HT1080 (cell line): Measurements from ENCODE around the gene BRSK1. TPM values are rescaled to one million over a fixed set of nuclear protein-coding genes. Genes with fewer than 3 reads are reported as not detected.
A peak's percentile ranks its signal among the peaks of the same experiment; 100 is the strongest.

Experiments
- DNase-seq: peaks from one replicate; pipeline ENCODE4 v3.0.0-alpha.2; 2015; ENCODE audit warnings: low read depth
- small RNA-seq: library from RNA; depleted of rRNA; stranded (forward); fragments of <200 nt; gene quantifications from one replicate; pipeline ENCODE3, GENCODE V24; 2014
- total RNA-seq: library from RNA; depleted of rRNA; stranded (reverse); fragments of >200 nt; shearing (Covaris generic); gene quantifications from 2 replicates; pipeline ENCODE4 v1.2.3, GENCODE V29; 2014; rRNA removed

BRSK1 gene
- total RNA-seq, 1 experiment from 2014 or later: 7.6 TPM

- DNase-seq: no peak
Observed at GRCh38 chr19:55352549-55353145, 68.8 kb downstream of the BRSK1 start.

GRCh38 chr19:55353356-55353802, 69.6 kb downstream of the BRSK1 start:
- no peak for DNase-seq

GRCh38 chr19:55353803-55354697, 70.3 kb downstream of the BRSK1 start:
- DNase-seq: peak; percentile 33

- no peak for DNase-seq
Observed at GRCh38 chr19:55354698-55355212, 71.0 kb downstream of the BRSK1 start, which contains the start of gene COX6B2. TSS of gene COX6B2 (minus strand) at chr19:55354719. CDS start at chr19:55354521, 198 bp downstream.

GRCh38 chr19:55355213-55355821, 71.5 kb downstream of the BRSK1 start:
- no peak for DNase-seq

GRCh38 chr19:55358493-55358892, 74.7 kb downstream of the BRSK1 start:
- no peak for DNase-seq

GRCh38 chr19:55358943-55359908, 75.4 kb downstream of the BRSK1 start:
- no peak for DNase-seq

GRCh38 chr19:55360902-55361301, 77.1 kb downstream of the BRSK1 start:
- no peak for DNase-seq

Small RNA genes within 50 kb of the gene (small RNA-seq; reads per million reads assigned to genes)
- gene MIR6802: not detected
- gene MIR6803: not detected

Other genes with a start within 250 kb of the BRSK1 start
- 0.03 and 0.05 TPM in 2 replicates for gene GP6, start 245.7 kb upstream of the BRSK1 start, total RNA-seq
- gene RDH13, start 220.8 kb upstream of the BRSK1 start, total RNA-seq: 15.6 and 18.6 TPM in 2 replicates
- 7.3 and 7.8 TPM in 2 replicates for gene EPS8L1, start 208.1 kb upstream of the BRSK1 start, total RNA-seq
- gene PPP1R12C, start 166.4 kb upstream of the BRSK1 start, total RNA-seq: 51.1 and 57.6 TPM in 2 replicates
- 28.7 and 33.4 TPM in 2 replicates for gene TNNT1, start 134.8 kb upstream of the BRSK1 start, total RNA-seq
- gene TNNI3, start 126.3 kb upstream of the BRSK1 start, total RNA-seq: not detected in 2 replicates
- gene DNAAF3, start 117.4 kb upstream of the BRSK1 start, total RNA-seq: 2.0 and 2.2 TPM in 2 replicates
- not detected in 2 replicates for gene SYT5, start 103.7 kb upstream of the BRSK1 start, total RNA-seq
- gene PTPRH, start 74.5 kb upstream of the BRSK1 start, total RNA-seq: 0.39 TPM in 1 of 2 replicates, not detected in the other
- 1.7 and 1.8 TPM in 2 replicates for gene TMEM86B, start 55.2 kb upstream of the BRSK1 start, total RNA-seq
- 64.6 and 82.5 TPM in 2 replicates for gene PPP6R1, start 25.0 kb upstream of the BRSK1 start, total RNA-seq
- 77.4 and 77.8 TPM in 2 replicates for gene HSPBP1, start 3.9 kb upstream of the BRSK1 start, total RNA-seq
- gene TMEM150B, start 41.3 kb downstream of the BRSK1 start, total RNA-seq: not detected in 2 replicates
- 2.4 and 5.8 TPM in 2 replicates for gene KMT5C, start 55.9 kb downstream of the BRSK1 start, total RNA-seq
- gene COX6B2, start 70.7 kb downstream of the BRSK1 start, total RNA-seq: not detected in 2 replicates
- gene GARIN5B, start 79.3 kb downstream of the BRSK1 start, total RNA-seq: not detected in 2 replicates
- 52.7 and 56.0 TPM in 2 replicates for gene IL11, start 86.5 kb downstream of the BRSK1 start, total RNA-seq
- gene TMEM190, start 92.8 kb downstream of the BRSK1 start, total RNA-seq: not detected in 2 replicates
- gene TMEM238, start 100.3 kb downstream of the BRSK1 start, total RNA-seq: 1.1 and 1.3 TPM in 2 replicates
- 733 and 1,703 TPM in 2 replicates for gene RPL28, start 101.9 kb downstream of the BRSK1 start, total RNA-seq
- gene UBE2S, start 123.8 kb downstream of the BRSK1 start, total RNA-seq: 646 and 1,047 TPM in 2 replicates
- gene SHISA7, start 159.3 kb downstream of the BRSK1 start, total RNA-seq: not detected in 2 replicates
- gene ISOC2, start 177.6 kb downstream of the BRSK1 start, total RNA-seq: 82.1 and 89.8 TPM in 2 replicates
- gene C19orf85, start 180.8 kb downstream of the BRSK1 start, total RNA-seq: 0.10 TPM in 1 of 2 replicates, not detected in the other
- gene ZNF628, start 192.6 kb downstream of the BRSK1 start, total RNA-seq: 2.4 and 4.6 TPM in 2 replicates
- gene NAT14, start 201.2 kb downstream of the BRSK1 start, total RNA-seq: 27.4 and 31.7 TPM in 2 replicates
- gene SSC5D, start 204.4 kb downstream of the BRSK1 start, total RNA-seq: 0.05 and 0.07 TPM in 2 replicates